Measurements from ENCODE around the gene COG5. TPM values are rescaled to one million over a fixed set of nuclear protein-coding genes. Genes with fewer than 3 reads are reported as not detected.
A peak's percentile ranks its signal among the peaks of the same experiment; 100 is the strongest.
"Not testable (repeated sequence)": the region's sequence is repeated elsewhere in the genome, so short reads cannot be mapped to it uniquely, and the experiment has no call there.

COG5 gene
- total RNA-seq, 2 donors from 2014 or later: 30.9 to 49.2 TPM

- Mint-ChIP-seq H3K9me3 (peaks cover 13 to 15% of the 10 kb centered on the region in 2 donors), H3K27ac (no peak overlapping the region), H3K36me3 (peaks cover 49 to 55% of the 10 kb centered on the region in 2 donors)
- DNase-seq (ENCODE audit: low spot score in 2 of 2) (no peak), ATAC-seq (no peak)
Observed at GRCh38 chr7:107543338-107543993, 20.3 kb downstream of the COG5 start.

GRCh38 chr7:107538001-107538400, 25.7 kb downstream of the COG5 start:
- ATAC-seq: no peak
- Mint-ChIP-seq H3K9me3 (peaks cover 6 to 9% of the 10 kb centered on the region in 2 donors), H3K27ac (no peak overlapping the region), H3K36me3 (peaks cover 22 to 52% of the 10 kb centered on the region in 2 donors)
- DNase-seq (ENCODE audit: low spot score in 2 of 2): no peak

GRCh38 chr7:107537228-107537627, 26.5 kb downstream of the COG5 start:
- not testable (repeated sequence) for H3K9me3 Mint-ChIP-seq; H3K27ac Mint-ChIP-seq; ATAC-seq; DNase-seq (ENCODE audit: low spot score in 2 of 2)
- H3K36me3 Mint-ChIP-seq: peaks cover 19 to 53% of the 10 kb centered on the region in 2 donors

- Mint-ChIP-seq H3K9me3 (peaks cover 6 to 9% of the 10 kb centered on the region in 2 donors), H3K36me3 (peaks cover 14 to 46% of the 10 kb centered on the region in 2 donors), H3K27ac (no peak overlapping the region)
- ATAC-seq (no peak), DNase-seq (ENCODE audit: low spot score in 2 of 2) (no peak)
Observed at GRCh38 chr7:107534139-107534538, 29.6 kb downstream of the COG5 start.

GRCh38 chr7:107530751-107531150, 33.0 kb downstream of the COG5 start:
- Mint-ChIP-seq H3K9me3 (peaks cover 6 to 9% of the 10 kb centered on the region in 2 donors), H3K36me3 (peaks cover 16 to 39% of the 10 kb centered on the region in 2 donors), H3K27ac (no peak overlapping the region)
- ATAC-seq: no peak
- no peak for DNase-seq (ENCODE audit: low spot score in 2 of 2)

GRCh38 chr7:107528461-107528860, 35.3 kb downstream of the COG5 start:
- no peak for DNase-seq (ENCODE audit: low spot score in 2 of 2)
- no peak for ATAC-seq
- Mint-ChIP-seq H3K27ac (no peak overlapping the region), H3K36me3 (peaks cover 4 to 20% of the 10 kb centered on the region in 2 donors), H3K9me3 (no peaks in the 10 kb centered on the region)

- Mint-ChIP-seq H3K9me3 (no peaks in the 10 kb centered on the region), H3K27ac (no peak overlapping the region), H3K36me3 (peaks cover 4 to 21% of the 10 kb centered on the region in 2 donors)
- DNase-seq (ENCODE audit: low spot score in 2 of 2) (no peak), ATAC-seq (no peak)
Observed at GRCh38 chr7:107527196-107527595, 36.5 kb downstream of the COG5 start.

GRCh38 chr7:107526672-107527071, 37.0 kb downstream of the COG5 start:
- DNase-seq (ENCODE audit: low spot score in 2 of 2) (no peak), ATAC-seq (no peak)
- Mint-ChIP-seq H3K9me3 (peaks cover 0 to 3% of the 10 kb centered on the region in 2 donors), H3K27ac (no peak overlapping the region), H3K36me3 (peaks cover 8 to 25% of the 10 kb centered on the region in 2 donors)

GRCh38 chr7:107506674-107507339, 56.9 kb downstream of the COG5 start:
- ATAC-seq: no peak
- no peak for DNase-seq (ENCODE audit: low spot score in 2 of 2)
- Mint-ChIP-seq H3K9me3 (peaks cover 5 to 6% of the 10 kb centered on the region in 2 donors), H3K36me3 (peaks cover 15 to 24% of the 10 kb centered on the region in 2 donors), H3K27ac (no peak overlapping the region)

GRCh38 chr7:107505997-107506673, 57.6 kb downstream of the COG5 start:
- Mint-ChIP-seq H3K36me3 (peaks cover 14 to 24% of the 10 kb centered on the region in 2 donors), H3K9me3 (peaks cover 5 to 6% of the 10 kb centered on the region in 2 donors), H3K27ac (peak overlapping the region in 1 of 2 donors; percentile 30)
- ATAC-seq (peak in 1 of 2 donors; percentile 13), DNase-seq (ENCODE audit: low spot score in 2 of 2) (no peak)

GRCh38 chr7:107505362-107505761, 58.4 kb downstream of the COG5 start:
- Mint-ChIP-seq H3K9me3 (peaks cover 5 to 6% of the 10 kb centered on the region in 2 donors), H3K36me3 (peaks cover 6 to 18% of the 10 kb centered on the region in 2 donors), H3K27ac (peak overlapping the region in 1 of 2 donors; percentile 30)
- no peak for DNase-seq (ENCODE audit: low spot score in 2 of 2)
- ATAC-seq: no peak

GRCh38 chr7:107503687-107504086, 60.0 kb downstream of the COG5 start:
- Mint-ChIP-seq H3K36me3 (peaks cover 4 to 11% of the 10 kb centered on the region in 2 donors), H3K27ac (no peak overlapping the region), H3K9me3 (peaks cover under 1 to 2% of the 10 kb centered on the region in 2 donors)
- ATAC-seq (no peak), DNase-seq (ENCODE audit: low spot score in 2 of 2) (no peak)

GRCh38 chr7:107502797-107503196, 60.9 kb downstream of the COG5 start:
- H3K36me3 Mint-ChIP-seq: peaks cover 3 to 8% of the 10 kb centered on the region in 2 donors
- no peak for DNase-seq (ENCODE audit: low spot score in 2 of 2)
- no peak overlapping the region for H3K27ac Mint-ChIP-seq
- H3K9me3 Mint-ChIP-seq: no peaks in the 10 kb centered on the region
- no peak for ATAC-seq

GRCh38 chr7:107502154-107502553, 61.6 kb downstream of the COG5 start:
- ATAC-seq: no peak

GRCh38 chr7:107501593-107501992, 62.1 kb downstream of the COG5 start:
- peaks cover 0 to 8% of the 10 kb centered on the region in 2 donors for H3K36me3 Mint-ChIP-seq
- DNase-seq (ENCODE audit: low spot score in 2 of 2) (no peak), ATAC-seq (no peak)
- H3K27ac Mint-ChIP-seq: no peak overlapping the region
- no peaks in the 10 kb centered on the region for H3K9me3 Mint-ChIP-seq

More at GRCh38 chr7:107502154-107502553, 61.6 kb downstream of the COG5 start:
- DNase-seq (ENCODE audit: low spot score in 2 of 2): no peak
- Mint-ChIP-seq H3K36me3 (peaks cover 0 to 8% of the 10 kb centered on the region in 2 donors), H3K27ac (no peak overlapping the region), H3K9me3 (no peaks in the 10 kb centered on the region)

GRCh38 chr7:107499731-107500130, 64.0 kb downstream of the COG5 start:
- H3K9me3 Mint-ChIP-seq: no peaks in the 10 kb centered on the region
- ATAC-seq: no peak
- no peaks in the 10 kb centered on the region for H3K36me3 Mint-ChIP-seq
- H3K27ac Mint-ChIP-seq: no peak overlapping the region
- DNase-seq (ENCODE audit: low spot score in 2 of 2): no peak

- Mint-ChIP-seq H3K36me3 (no peaks in the 10 kb centered on the region), H3K27ac (no peak overlapping the region), H3K9me3 (no peaks in the 10 kb centered on the region)
- DNase-seq (ENCODE audit: low spot score in 2 of 2) (no peak), ATAC-seq (no peak)
Observed at GRCh38 chr7:107495516-107495915, 68.2 kb downstream of the COG5 start.

Data from activated naive CD4-positive, alpha-beta T cell treated with anti-CD3 and anti-CD28 coated beads, Interleukin-2, amount 50 U/mL, for 72 hours (primary cell).